IMR-90 (cell line): ENCODE results near the gene GLRA2.

ENCODE experiments used
- CEBPB ChIP-seq: IDR thresholded peaks from 2 replicates; pipeline ENCODE4 v1.6.1; 2012; ENCODE audit warnings: low read depth, low read length, improper control_type of control experiment
- CTCF ChIP-seq: conservative IDR thresholded peaks from 2 replicates; pipeline ENCODE4 v1.5.1; 2012; ENCODE audit warnings: mild to moderate bottlenecking, low read depth, low read length, improper control_type of control experiment
- FOS ChIP-seq: fragments of 150-350 bp; IDR thresholded peaks from 2 replicates; pipeline ENCODE4 v1.6.1; 2016; ENCODE audit warnings: low read depth, low read length
- MAFK ChIP-seq: IDR thresholded peaks from 2 replicates; pipeline ENCODE4 v1.6.1; 2012; ENCODE audit warnings: low read depth, low read length, improper control_type of control experiment
- MXI1 ChIP-seq: IDR thresholded peaks from 2 replicates; pipeline ENCODE4 v1.6.1; 2012; ENCODE audit warnings: low read depth, mild to moderate bottlenecking, low read length, moderate library complexity, borderline replicate concordance
- POLR2A ChIP-seq: IDR thresholded peaks from 2 replicates; pipeline ENCODE4 v1.6.1; 2012; ENCODE audit warnings: mild to moderate bottlenecking, low read depth, low read length
- RCOR1 ChIP-seq: IDR thresholded peaks from 2 replicates; pipeline ENCODE4 v1.6.1; 2012; ENCODE audit warnings: mild to moderate bottlenecking, low read length, improper control_type of control experiment; ENCODE audit not compliant: insufficient replicate concordance
- SMC3 ChIP-seq: fragments of 150-350 bp; IDR thresholded peaks from 2 replicates; pipeline ENCODE4 v1.6.1; 2016; ENCODE audit warnings: low read depth, mild to moderate bottlenecking, antibody characterized with exemption, low read length, moderate library complexity
- USF2 ChIP-seq: fragments of 150-350 bp; IDR thresholded peaks from 2 replicates; pipeline ENCODE4 v1.6.1; 2017; ENCODE audit warnings: mild to moderate bottlenecking, antibody characterized with exemption, low read length, low read depth

GRCh38 chrX:14616301-14616700 lies 87.0 kb downstream of the GLRA2 start:
- TF ChIP-seq CTCF = no peak
- TF ChIP-seq CEBPB = no peak
- TF ChIP-seq POLR2A = no peak
- no peak for TF ChIP-seq RCOR1
- no peak for TF ChIP-seq USF2
- no peak for TF ChIP-seq MXI1
- no peak for TF ChIP-seq SMC3
- no peak for TF ChIP-seq FOS
- TF ChIP-seq MAFK = no peak
